GM18907 (cell line): Measurements from ENCODE around the gene TMEM184A.

Experiments used
- ATAC-seq: cut with Tn5 transposase; IDR thresholded peaks from one replicate; pipeline ENCODE4 v1.9.1; 2021; ENCODE audit warnings: mild to moderate bottlenecking, moderate library complexity; ENCODE audit not compliant: unreplicated experiment

Gene TMEM184A

GRCh38 chr7:1553512-1554210 is 2.3 kb downstream of the TMEM184A start:
- ATAC-seq = no peak

- no peak for ATAC-seq
Measured at GRCh38 chr7:1552200-1552599, 3.8 kb downstream of the TMEM184A start.

GRCh38 chr7:1550846-1551155 is 5.2 kb downstream of the TMEM184A start:
- ATAC-seq = no peak

GRCh38 chr7:1550005-1550845 is 5.8 kb downstream of the TMEM184A start:
- no peak for ATAC-seq

- no peak for ATAC-seq
Measured at GRCh38 chr7:1549357-1550004, 6.5 kb downstream of the TMEM184A start.

GRCh38 chr7:1548944-1549343 is 7.1 kb downstream of the TMEM184A start:
- no peak for ATAC-seq

GRCh38 chr7:1548438-1548831 is 7.6 kb downstream of the TMEM184A start:
- no peak for ATAC-seq

- ATAC-seq = no peak
Measured at GRCh38 chr7:1547777-1548437, 8.1 kb downstream of the TMEM184A start.

- no peak for ATAC-seq
Measured at GRCh38 chr7:1546909-1547776, 8.9 kb downstream of the TMEM184A start.

GRCh38 chr7:1546274-1546908 is 9.6 kb downstream of the TMEM184A start:
- ATAC-seq = no peak

GRCh38 chr7:1545417-1546246 is 10.4 kb downstream of the TMEM184A start:
- no peak for ATAC-seq

GRCh38 chr7:1544896-1545416 is 11.0 kb downstream of the TMEM184A start:
- no peak for ATAC-seq

- ATAC-seq = no peak
Measured at GRCh38 chr7:1544178-1544895, 11.7 kb downstream of the TMEM184A start.

GRCh38 chr7:1543826-1544177 is 12.2 kb downstream of the TMEM184A start:
- ATAC-seq = no peak

- no peak for ATAC-seq
Measured at GRCh38 chr7:1542841-1543747, 12.9 kb downstream of the TMEM184A start.

- no peak for ATAC-seq
Measured at GRCh38 chr7:1542329-1542728, 13.7 kb downstream of the TMEM184A start.

GRCh38 chr7:1541431-1542162 is 14.4 kb downstream of the TMEM184A start:
- no peak for ATAC-seq
